ENCODE data around the gene PLA2G4B. TPM values are rescaled to one million over a fixed set of nuclear protein-coding genes. Genes with fewer than 3 reads are reported as not detected.

Gene PLA2G4B
- total RNA-seq, 1 experiment from 2014 or later: 3.7 TPM

GRCh38 chr15:41874736-41875135, 36.1 kb downstream of the PLA2G4B start:
- Mint-ChIP-seq H3K36me3 (ENCODE audit: insufficient read depth in 1 of 3, low read depth in 3 of 3) (no peaks in the 10 kb centered on the region), H3K4me3 (no peak overlapping the region), H3K27me3 (ENCODE audit: low read depth) (peaks cover 6% of the 10 kb centered on the region), H3K4me1 (no peaks in the 10 kb centered on the region), H3K9me3 (no peaks in the 10 kb centered on the region; a peak in 2 of 5 replicates), H3K27ac (no peak overlapping the region)
- Histone ChIP-seq H3K18ac (ENCODE audit: insufficient read length, low read depth, low read length) (no peak overlapping the region), H3K27ac (ENCODE audit: insufficient read length, low read depth, low read length) (no peak overlapping the region), H3T11ph (ENCODE audit: low read length) (no peak overlapping the region), H2BK20ac (ENCODE audit: low read depth, low read length, poor library complexity, severe bottlenecking) (no peak overlapping the region), H2BK12ac (ENCODE audit: insufficient read length, low read depth, low read length) (no peak overlapping the region), H3K27me3 (ENCODE audit: insufficient read depth, low read length) (no peaks in the 10 kb centered on the region), H3K9me3 (ENCODE audit: control insufficient read depth, low read depth, low read length) (no peaks in the 10 kb centered on the region), H3K4me2 (ENCODE audit: insufficient read depth, insufficient read length, low read length) (no peak overlapping the region), H3K4ac (ENCODE audit: low read depth, low read length) (no peak overlapping the region), H3K79me2 (ENCODE audit: insufficient read depth, low read length) (no peaks in the 10 kb centered on the region), H3K4me1 (ENCODE audit: insufficient read depth, low read length) (no peaks in the 10 kb centered on the region), H3K56ac (ENCODE audit: insufficient read length, low read depth, low read length) (no peak overlapping the region), H4K91ac (ENCODE audit: insufficient read length, low read depth, low read length) (no peak overlapping the region), H3K79me1 (ENCODE audit: insufficient read depth, low read depth, low read length, poor library complexity, severe bottlenecking) (no peaks in the 10 kb centered on the region), H4K8ac (replicated peaks; ENCODE audit: insufficient read length, low read depth, low read length) (no peak overlapping the region), H4K20me1 (ENCODE audit: control insufficient read depth, insufficient read depth, insufficient read length) (no peaks in the 10 kb centered on the region), H2AFZ (ENCODE audit: low read length) (no peak overlapping the region), H4K5ac (ENCODE audit: insufficient read length, low read depth, low read length) (no peak overlapping the region), H2AK5ac (ENCODE audit: insufficient read length, low read length) (no peak overlapping the region), H3K23ac (ENCODE audit: insufficient read length, low read depth, low read length) (no peak overlapping the region), H2BK120ac (ENCODE audit: low read depth, low read length, poor library complexity, severe bottlenecking) (no peak overlapping the region), H2BK15ac (ENCODE audit: low read depth, low read length) (no peak overlapping the region), H3K23me2 (ENCODE audit: insufficient read length, low read depth, low read length, poor library complexity, severe bottlenecking) (no peaks in the 10 kb centered on the region), H3K14ac (ENCODE audit: insufficient read depth, low read length) (no peak overlapping the region), H3K9ac (ENCODE audit: extremely low read depth, insufficient read length, low read length) (no peak overlapping the region), H2BK5ac (ENCODE audit: insufficient read length, low read length) (no peak overlapping the region)
- DNase-seq: no peak
- no CpG with 5 or more reads among the region's 12 CpGs for WGBS (ENCODE audit: extremely low coverage, insufficient read length, low lambda C conversion rate)
- TF ChIP-seq CTCF (conservative IDR thresholded peaks at IDR 0.05): no peak
